Esophagus (tissue), 2 donors: Measurements from ENCODE around the gene HES7. TPM values are rescaled to one million over a fixed set of nuclear protein-coding genes. Genes with fewer than 3 reads are reported as not detected.

Source experiments
- polyA plus RNA-seq, 2 donors: library from polyadenylated mRNA; stranded (reverse); fragments of 200-250 nt; gene quantifications; one replicate each; pipeline ENCODE4 v1.2.3, GENCODE V29; 2013
- donor health status: healthy with polysubstance abuse.
- donor health status: Bipolar disorder and iron deficiency.

The HES7 gene
- polyA plus RNA-seq, 2 donors: 0.15 to 0.24 TPM

Other genes with a start within 250 kb of the HES7 start
- gene CHD3, start 235.3 kb downstream of the HES7 start, polyA plus RNA-seq: 10 to 100 TPM; 37.2 to 78.7 TPM
- 1 to 10 TPM; 3.5 to 4.3 TPM for gene RNF227, start 207.8 kb downstream of the HES7 start, polyA plus RNA-seq
- 1 to 10 TPM; 1.3 to 2.3 TPM for gene KCNAB3, start 194.2 kb downstream of the HES7 start, polyA plus RNA-seq
- 100 to 1,000 TPM in 1 of 2 donors, 10 to 100 TPM in 1; 95.9 to 125 TPM for gene TRAPPC1, start 192.2 kb downstream of the HES7 start, polyA plus RNA-seq
- gene CNTROB, start 191.9 kb downstream of the HES7 start, polyA plus RNA-seq: 10 to 100 TPM; 18.0 to 29.5 TPM
- under 1 TPM; 0.19 to 0.59 TPM for gene GUCY2D, start 121.5 kb downstream of the HES7 start, polyA plus RNA-seq
- 10 to 100 TPM; 22.8 to 24.7 TPM for gene ALOX15B, start 85.0 kb downstream of the HES7 start, polyA plus RNA-seq
- 1 to 10 TPM; 2.4 to 5.2 TPM for gene ALOX12B, start 36.4 kb downstream of the HES7 start, polyA plus RNA-seq
- 1 to 10 TPM in 1 of 2 donors, under 1 TPM in 1; 0.43 to 1.7 TPM for gene ALOXE3, start 5.6 kb downstream of the HES7 start, polyA plus RNA-seq
- gene PER1, start 28.3 kb upstream of the HES7 start, polyA plus RNA-seq: 10 to 100 TPM; 44.7 to 85.2 TPM
- 10 to 100 TPM; 21.9 to 22.4 TPM for gene VAMP2, start 38.8 kb upstream of the HES7 start, polyA plus RNA-seq
- gene TMEM107, start 52.3 kb upstream of the HES7 start, polyA plus RNA-seq: 1 to 10 TPM; 5.6 to 8.9 TPM
- gene BORCS6, start 66.1 kb upstream of the HES7 start, polyA plus RNA-seq: 1 to 10 TPM; 3.3 to 8.2 TPM
- gene AURKB, start 86.5 kb upstream of the HES7 start, polyA plus RNA-seq: 10 to 100 TPM; 25.3 to 28.3 TPM
- gene CTC1, start 124.0 kb upstream of the HES7 start, polyA plus RNA-seq: 10 to 100 TPM in 1 of 2 donors, 1 to 10 TPM in 1; 7.3 to 20.5 TPM
- gene PFAS, start 125.2 kb upstream of the HES7 start, polyA plus RNA-seq: 10 to 100 TPM in 1 of 2 donors, 1 to 10 TPM in 1; 8.1 to 16.2 TPM
- gene RANGRF, start 164.6 kb upstream of the HES7 start, polyA plus RNA-seq: 10 to 100 TPM in 1 of 2 donors, 1 to 10 TPM in 1; 9.9 to 17.8 TPM
- gene SLC25A35, start 171.3 kb upstream of the HES7 start, polyA plus RNA-seq: 1 to 10 TPM; 2.7 to 6.6 TPM
- gene ARHGEF15, start 186.1 kb upstream of the HES7 start, polyA plus RNA-seq: 1 to 10 TPM; 3.6 to 4.4 TPM
- under 1 TPM; 0.27 to 0.41 TPM for gene ODF4, start 215.7 kb upstream of the HES7 start, polyA plus RNA-seq